B cell (primary cell): ENCODE data around the gene BAZ2B.

Experiments
- CTCF ChIP-seq: fragments of 200-600 bp; IDR thresholded peaks from one replicate; pipeline ENCODE4 v1.8.0; 2022; ENCODE audit warnings: antibody characterized with exemption, mild to moderate bottlenecking
- EZH2 ChIP-seq: IDR thresholded peaks from 2 replicates; pipeline ENCODE4 v1.6.1; 2012; ENCODE audit warnings: borderline replicate concordance, low read depth, mild to moderate bottlenecking, moderate library complexity, low read length; ENCODE audit not compliant: insufficient read depth, poor library complexity, severe bottlenecking

- TF ChIP-seq EZH2 = no peak
- no peak for TF ChIP-seq CTCF
Observed at GRCh38 chr2:159427048-159427447, 189.3 kb downstream of the BAZ2B start.
